NCI-H1930 (cell line): Measurements from ENCODE around the gene EME2.
"Not testable (repeated sequence)": the region's sequence is repeated elsewhere in the genome, so short reads cannot be mapped to it uniquely, and the experiment has no call there.

Experiments
- DNase-seq, 2 experiments: peaks; one replicate each; lab custom pipeline; 2025; lab: John Stamatoyannopoulos, UW

EME2 gene

GRCh38 chr16:1772362-1772907, at the start of gene EME2:
Gene EME2 (plus strand): TSS chr16:1772810. CDS start chr16:1773228, 418 bp downstream.
- no peak for DNase-seq

GRCh38 chr16:1723450-1724147, 49.0 kb upstream of the EME2 start:
- DNase-seq = no peak

GRCh38 chr16:1724491-1724890, 48.1 kb upstream of the EME2 start:
- DNase-seq = no peak

DNA sequence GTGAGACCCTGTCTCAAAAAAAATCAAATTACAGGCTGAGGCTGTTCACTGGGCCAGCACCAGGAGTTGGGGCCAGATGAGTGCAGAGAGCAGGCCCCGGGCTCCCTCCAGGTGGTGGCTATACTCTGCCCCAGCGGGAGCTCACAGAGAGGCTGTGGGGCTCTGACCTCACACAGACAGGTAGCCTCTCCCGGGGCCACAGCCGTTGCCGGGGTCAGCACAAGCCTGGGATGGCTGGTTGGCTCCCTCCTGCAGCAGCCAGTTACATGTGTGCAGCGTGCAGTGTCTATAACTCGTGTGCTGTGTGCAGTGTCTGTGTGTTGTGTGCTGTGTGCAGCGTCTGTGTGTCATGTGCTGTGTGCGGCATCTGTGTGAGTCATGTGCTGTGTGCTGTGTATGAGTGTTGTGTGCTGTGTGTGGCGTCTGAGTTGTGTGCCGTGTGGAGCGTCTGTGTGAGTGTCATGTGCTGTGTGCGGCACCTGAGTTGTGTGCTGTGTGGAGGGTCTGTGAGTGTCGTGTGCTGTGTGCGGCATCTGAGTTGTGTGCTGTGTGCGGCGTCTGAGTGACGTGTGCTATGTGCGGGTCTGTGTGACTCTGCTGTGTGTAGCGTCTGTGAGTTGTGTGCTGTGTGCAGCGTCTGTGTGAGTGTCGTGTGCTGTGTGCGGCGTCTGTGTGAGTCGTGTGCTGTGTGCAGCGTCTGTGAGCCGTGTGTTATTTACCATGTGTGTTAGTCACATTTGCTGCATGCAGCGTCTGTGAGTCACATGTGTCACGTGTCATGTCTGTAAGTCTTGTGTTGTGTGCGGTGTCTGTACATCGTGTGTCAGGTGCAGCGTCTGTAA, 45.7 kb upstream of the EME2 start:
- DNase-seq = no peak

DNA sequence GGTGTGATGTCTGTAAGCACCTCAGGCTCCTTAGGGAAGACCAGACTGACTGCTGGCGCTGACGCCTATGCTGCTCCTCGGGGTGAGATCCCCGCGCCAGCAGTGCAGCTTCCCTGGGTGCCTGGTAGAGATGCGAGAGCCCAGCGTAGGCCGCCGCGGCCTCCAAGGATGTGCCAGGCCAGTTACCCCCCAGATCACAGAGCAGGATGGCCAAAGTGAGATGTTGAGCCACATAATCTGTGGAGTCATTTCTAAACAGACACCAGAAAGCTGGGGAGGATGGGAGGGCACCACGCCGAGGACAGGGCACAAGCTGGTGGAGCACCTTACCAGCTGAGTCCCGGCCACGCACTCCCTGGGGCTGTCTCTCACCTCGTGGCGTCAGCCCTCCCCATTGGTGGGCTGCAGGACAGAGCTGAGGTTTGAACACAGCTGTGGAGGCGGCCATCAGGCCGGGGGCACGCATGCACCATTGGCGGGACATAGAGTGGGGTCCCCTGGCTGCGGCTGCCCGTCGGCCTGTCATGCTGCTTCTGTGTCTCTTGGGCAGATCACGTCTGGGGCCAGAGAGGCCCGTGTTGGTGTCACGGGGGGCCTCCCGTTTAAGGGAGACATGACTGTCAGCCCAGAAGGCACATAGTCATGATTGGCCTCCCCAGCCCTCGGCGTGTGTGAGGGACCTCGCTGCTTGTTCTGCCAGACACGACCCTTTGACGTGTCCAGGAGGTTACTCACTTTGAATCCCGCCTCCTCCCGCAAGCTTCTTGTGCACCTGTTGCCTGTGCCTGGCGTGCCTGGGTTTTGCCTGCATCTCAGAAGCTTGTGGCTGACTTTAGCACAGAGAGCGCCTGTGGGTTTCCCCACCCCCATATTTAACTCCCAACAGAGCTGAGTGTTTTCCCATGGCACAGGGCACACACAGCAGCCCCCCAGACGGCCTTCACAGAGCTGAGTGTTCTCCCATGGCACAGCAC, 44.7 kb upstream of the EME2 start:
- no peak for DNase-seq

DNA sequence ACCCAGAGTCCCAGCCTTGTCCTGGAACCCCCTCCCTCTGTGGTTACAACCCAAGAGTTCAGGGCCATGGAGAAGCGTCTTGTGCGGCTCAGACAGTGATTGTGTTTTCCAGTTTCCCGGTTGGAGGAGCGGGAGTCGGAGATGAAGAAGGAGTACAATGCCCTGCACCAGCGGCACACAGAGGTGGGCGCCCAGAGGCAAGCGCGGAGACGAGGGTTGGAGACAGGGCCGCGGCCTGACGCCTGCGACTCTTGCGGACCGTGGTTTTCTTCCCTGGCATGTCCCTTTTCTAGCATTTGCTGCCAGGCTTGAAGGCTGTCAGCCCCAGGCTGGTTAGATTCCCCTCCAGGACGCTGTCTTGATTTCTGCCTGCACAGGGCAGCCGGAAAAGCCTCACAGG, 43.6 kb upstream of the EME2 start:
- DNase-seq = no peak

DNA sequence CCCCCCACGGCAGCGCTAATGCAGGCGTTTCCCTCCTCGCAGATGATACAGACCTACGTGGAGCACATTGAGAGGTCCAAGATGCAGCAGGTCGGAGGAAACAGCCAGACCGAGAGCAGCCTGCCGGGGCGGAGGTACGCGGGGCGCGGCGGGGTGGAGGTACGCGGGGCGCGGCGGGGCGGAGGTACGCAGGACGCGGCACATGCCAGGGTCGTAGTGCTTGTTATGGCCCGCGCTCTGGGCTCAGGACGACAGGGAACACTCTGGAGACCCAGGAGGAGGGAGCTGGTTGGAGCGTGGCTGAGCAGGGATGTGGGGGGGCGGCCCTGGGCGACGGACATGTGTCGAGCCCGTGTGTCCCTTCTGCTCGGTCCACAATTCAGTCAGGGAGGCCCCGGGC, 43.2 kb upstream of the EME2 start:
- no peak for DNase-seq

- DNase-seq = no peak
Observed at GRCh38 chr16:1731073-1731472, 41.5 kb upstream of the EME2 start.

DNA sequence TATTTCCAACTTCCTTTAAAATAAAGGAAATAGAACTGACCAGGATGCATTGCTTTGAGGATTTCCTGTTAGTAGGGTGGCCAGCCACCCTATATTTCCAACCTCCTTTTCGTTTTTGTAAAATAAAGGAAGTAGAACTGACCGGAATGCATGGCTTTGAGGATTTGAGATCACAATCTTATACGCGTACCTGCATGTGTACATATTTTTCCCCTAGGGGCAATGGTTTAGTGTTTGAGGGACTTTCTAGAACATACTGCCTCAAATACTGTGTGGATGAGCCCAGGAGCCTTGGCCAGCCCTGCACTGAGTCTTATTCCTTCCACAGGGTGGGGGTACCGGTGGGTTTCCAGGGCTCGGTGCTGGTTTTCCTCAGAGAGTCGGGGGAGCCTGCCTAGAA, 41.0 kb upstream of the EME2 start:
- no peak for DNase-seq

GRCh38 chr16:1732071-1732470, 40.5 kb upstream of the EME2 start:
- no peak for DNase-seq

DNA sequence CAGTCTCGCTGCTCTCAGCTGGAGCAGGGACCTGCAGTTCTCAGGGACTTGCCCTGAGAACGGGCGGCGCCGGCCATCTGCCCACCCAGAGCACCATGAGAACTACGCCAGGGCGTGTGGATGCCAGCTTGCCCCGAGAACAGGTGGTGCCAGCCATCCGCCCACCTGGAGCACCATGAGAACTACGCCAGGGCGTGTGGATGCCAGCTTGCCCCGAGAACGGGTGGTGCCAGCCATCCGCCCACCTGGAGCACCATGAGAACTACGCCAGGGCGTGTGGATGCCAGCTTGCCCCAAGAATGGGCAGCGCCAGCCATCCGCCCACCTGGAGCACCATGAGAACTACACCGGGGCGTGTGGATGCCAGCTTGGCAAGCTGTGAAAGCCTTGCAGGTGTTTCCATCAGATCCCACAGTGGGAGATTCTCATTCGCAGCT, 40.0 kb upstream of the EME2 start:
- not testable (repeated sequence) for DNase-seq

GRCh38 chr16:1734123-1734522, 38.5 kb upstream of the EME2 start:
- DNase-seq = no peak

DNA sequence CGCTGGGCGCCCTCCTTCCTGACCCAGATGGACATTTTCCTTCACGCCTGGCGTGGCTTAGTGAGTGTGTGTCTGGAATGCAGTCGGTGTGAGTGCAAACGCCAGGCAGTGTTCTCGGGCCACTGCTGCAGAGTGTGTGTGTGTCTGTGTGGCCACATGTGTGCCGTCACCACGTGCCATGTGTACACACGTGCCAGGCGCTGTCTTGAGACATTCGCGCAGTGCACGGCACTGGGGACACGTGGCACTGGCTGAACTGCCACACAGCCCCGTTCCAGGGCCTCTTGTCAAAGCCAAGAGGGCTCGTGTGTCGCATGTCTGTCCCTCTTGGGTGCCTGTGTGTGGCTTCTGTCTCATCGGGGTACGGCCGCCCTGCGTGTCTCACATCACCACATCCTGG, 37.8 kb upstream of the EME2 start:
- DNase-seq = no peak

DNA sequence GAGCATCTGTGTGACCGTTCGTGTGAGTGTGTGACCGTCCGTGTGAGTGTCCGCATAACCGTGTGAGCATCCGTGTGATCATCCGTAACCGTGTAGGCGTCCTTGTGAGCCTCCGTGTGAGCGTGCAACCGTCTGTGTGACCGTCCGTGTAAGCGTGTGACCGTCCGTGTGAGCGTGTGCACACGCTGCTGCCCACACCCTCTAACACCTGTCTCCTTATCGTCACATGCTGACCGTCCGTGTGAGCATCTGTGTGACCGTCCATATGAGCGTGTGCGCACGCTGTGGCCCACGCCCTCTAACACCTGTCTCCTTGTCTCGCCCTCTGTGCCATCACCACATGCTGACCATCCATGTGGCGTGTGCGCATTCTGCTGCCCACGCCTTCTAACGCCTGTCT, 32.4 kb upstream of the EME2 start:
- DNase-seq = no peak

DNA sequence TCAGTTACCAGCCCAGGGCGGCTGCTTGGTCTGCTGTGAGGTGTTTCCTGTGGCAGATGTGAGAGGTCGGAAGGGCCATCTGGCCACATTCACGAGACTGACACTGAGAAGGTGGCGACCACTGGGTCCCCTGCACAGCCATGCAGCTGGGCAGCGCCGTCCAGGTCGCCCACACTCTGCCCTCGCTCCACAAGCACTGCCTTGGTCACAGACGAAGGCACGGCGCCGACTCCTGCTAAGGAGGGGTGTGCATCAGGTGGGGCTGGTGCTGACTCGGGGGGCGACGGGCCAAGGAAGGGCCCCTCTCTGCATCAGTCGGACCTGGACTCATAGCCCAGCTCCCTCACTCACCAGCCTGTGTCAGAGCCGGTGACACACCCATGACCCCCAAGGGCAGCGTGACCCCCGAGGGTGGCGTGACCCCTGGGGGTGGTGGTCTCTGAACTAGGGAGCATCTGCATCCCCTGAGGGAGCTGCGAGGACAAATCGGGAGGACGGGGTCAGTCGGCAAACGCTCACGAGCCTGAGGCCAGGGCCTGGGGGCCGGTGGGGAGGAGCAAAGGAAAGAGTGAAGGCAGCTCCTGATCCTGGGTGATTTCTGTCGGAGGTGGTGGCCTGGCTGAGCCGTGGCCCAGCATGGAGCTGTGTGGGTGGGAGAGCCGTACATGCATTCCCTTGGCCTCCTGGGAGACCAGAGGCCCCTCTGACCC, 31.7 kb upstream of the EME2 start:
- no peak for DNase-seq

GRCh38 chr16:1741553-1742165, 31.0 kb upstream of the EME2 start:
- DNase-seq = no peak

DNA sequence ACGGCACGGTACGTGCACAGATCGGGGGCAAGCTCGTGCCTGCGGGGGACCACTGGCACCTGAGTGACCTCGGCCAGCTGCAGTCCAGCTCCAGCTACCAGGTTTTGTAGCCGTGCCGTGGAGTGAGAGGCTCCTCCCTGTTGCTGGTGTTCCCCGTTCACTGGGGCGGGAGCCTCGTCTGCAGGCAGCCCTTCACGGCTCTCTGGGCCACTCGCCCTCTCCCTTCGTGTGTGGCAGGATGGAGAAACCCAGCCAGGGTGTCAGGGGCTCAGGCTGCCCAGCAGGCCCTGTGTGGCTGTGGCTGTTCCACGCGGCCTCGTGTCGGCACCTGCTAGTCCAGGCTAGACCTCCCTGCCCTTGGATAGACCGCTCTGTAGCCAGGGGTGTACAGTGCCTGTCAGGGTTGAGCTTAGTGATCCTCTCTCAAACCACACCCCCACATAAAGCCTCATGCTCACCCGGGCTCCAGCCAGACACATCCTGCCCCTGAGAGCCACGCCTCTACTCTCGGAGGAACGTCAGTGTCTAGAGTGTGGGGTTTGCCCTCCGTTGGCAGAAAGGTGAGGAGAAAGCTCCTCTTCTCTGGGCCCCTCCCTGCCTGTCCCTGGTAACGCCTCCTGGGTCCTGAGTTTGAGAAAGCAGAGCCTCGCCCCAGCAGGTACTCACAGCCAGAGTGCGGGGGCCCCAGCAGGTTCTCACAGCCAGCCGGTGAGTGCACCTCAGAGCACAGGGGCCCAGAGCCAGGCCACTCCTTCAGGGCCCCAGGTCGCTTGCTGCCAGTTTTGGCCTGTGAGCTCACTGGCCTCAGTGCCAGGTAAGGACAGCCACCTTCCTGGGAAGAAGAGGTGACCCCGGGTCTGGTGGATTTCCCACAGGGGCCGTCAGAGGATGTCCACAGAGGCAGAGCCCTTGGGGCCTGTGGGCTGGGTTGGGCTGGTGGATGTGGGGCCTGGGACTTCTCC, 29.0 kb upstream of the EME2 start:
- DNase-seq = no peak

DNA sequence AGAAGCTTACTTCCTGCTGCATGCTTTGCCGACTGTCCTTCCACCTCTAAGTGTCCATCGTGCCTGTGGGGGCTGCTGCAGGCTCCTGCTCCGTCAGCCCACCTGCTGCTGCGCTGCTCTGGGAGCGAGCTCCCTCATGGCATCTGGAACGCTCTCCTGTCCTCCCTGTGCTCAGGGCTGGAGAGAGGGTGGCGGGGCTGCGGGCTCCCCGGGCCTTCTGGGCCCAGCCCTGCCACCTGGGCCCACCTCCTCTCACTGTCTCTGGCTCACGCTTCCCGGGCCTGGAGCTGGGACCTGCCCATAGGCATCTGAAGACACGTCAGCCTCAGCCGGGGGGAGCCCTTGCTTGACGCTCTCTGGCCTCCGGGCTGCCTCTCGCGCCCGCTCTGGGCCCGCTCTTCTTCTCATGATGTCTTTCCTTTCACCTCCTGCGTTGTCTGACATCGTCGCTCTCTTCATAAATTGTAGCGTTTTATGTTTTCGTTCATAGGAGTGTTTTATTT, 28.2 kb upstream of the EME2 start:
- DNase-seq = no peak

GRCh38 chr16:1745181-1745899, 27.3 kb upstream of the EME2 start:
- DNase-seq = no peak
